Vagina (tissue), 2 donors: Measurements from ENCODE around the gene TBC1D21. TPM values are rescaled to one million over a fixed set of nuclear protein-coding genes. Genes with fewer than 3 reads are reported as not detected.

Source experiments
- DNase-seq, 2 donors: peaks; one replicate each; pipeline ENCODE4 v3.0.0-alpha.2; 2017; ENCODE audit errors: extremely low spot score in 2 of 2
- H3K27ac ChIP-seq: fragments of 200-600 bp; sonication (generic); one replicate; pipeline ENCODE4 v1.5.1; 2019
- H3K27me3 ChIP-seq: fragments of 200-600 bp; sonication (generic); one replicate; pipeline ENCODE4 v1.5.1; 2019
- H3K36me3 ChIP-seq, 2 donors: fragments of 200-600 bp; sonication (generic); one replicate each; pipeline ENCODE4 v1.5.1; 2017 to 2019
- H3K4me1 ChIP-seq: fragments of 200-600 bp; sonication (generic); one replicate; pipeline ENCODE4 v1.5.1; 2019
- H3K4me3 ChIP-seq, 2 donors: fragments of 200-600 bp; sonication (generic); 1 replicate in 1 of 2; 2 replicates in 1 of 2; pipeline ENCODE4 v1.5.1; 2016 to 2019
- H3K9me3 ChIP-seq: fragments of 200-600 bp; sonication (generic); one replicate; pipeline ENCODE4 v1.5.1; 2019
- POLR2A ChIP-seq, 2 donors: fragments of 450-650 bp; IDR thresholded peaks; one replicate each; pipeline ENCODE4 v1.6.1; 2017; ENCODE audit warnings: antibody characterized with exemption in 2 of 2, mild to moderate bottlenecking in 2 of 2, moderate library complexity in 2 of 2
- POLR2AphosphoS5 ChIP-seq, 2 donors: sonication (generic); formaldehyde crosslinking; IDR thresholded peaks; one replicate each; pipeline ENCODE4 v1.9.0; 2017; ENCODE audit warnings: antibody characterized with exemption in 2 of 2, mild to moderate bottlenecking in 2 of 2, low read depth in 1 of 2; ENCODE audit not compliant: insufficient read depth in 1 of 2
- intact Hi-C: fragments of 100-400 bp; cut with DNase I; formaldehyde crosslinking; loops from one replicate; pipeline ENCODE4 v1.15.1; 2023
- total RNA-seq: library from RNA; depleted of rRNA; stranded (reverse); fragments of >200 nt; gene quantifications from one replicate; pipeline ENCODE4 v1.2.3, GENCODE V29; 2016
- TF ChIP-seq, protein P1 (sequence below), 3 experiments: fragments of 450-650 bp in 2 of 3; fragments of 200-600 bp in 1 of 3; sonication (generic) in 1 of 3; IDR thresholded peaks; one replicate each; pipeline ENCODE4 v1.5.1; 2017 to 2019; ENCODE audit warnings: antibody characterized with exemption in 3 of 3, mild to moderate bottlenecking in 2 of 3, moderate library complexity in 2 of 3

TBC1D21 gene
- total RNA-seq, 1 donor from 2014 or later, result not detected

DNA sequence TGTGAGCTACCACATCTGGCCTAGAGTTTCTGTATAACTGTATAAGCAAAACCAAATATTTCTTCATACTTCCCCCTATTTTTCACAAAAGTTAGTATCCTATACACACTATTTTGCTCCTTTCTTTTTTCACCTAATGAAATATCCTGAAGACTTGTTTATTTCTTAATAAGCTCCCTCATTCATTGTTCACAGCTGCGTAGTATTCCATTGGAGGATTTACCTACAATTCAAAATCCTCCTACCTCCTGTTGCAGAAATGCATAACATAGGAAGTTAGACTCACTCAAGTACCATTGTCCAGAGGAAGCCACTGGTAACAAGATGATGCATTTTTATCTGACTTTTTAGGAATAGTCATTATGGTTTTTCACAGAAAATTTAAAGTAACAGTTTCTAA is 29.6 kb upstream of the TBC1D21 start:
- Histone ChIP-seq H3K9me3 (no peaks in the 10 kb centered on the region), H3K27me3 (no peaks in the 10 kb centered on the region), H3K4me1 (no peaks in the 10 kb centered on the region), H3K27ac (no peak overlapping the region), H3K36me3 (no peaks in the 10 kb centered on the region), H3K4me3 (no peak overlapping the region)
- intact Hi-C loops, result no loop called here
- TF ChIP-seq POLR2A (IDR thresholded peaks at IDR 0.05) (no peak), POLR2AphosphoS5 (IDR thresholded peaks at IDR 0.05; ENCODE audit: insufficient read depth in 1 of 2, low read depth in 1 of 2) (no peak)
- TF ChIP-seq, protein P1, sequence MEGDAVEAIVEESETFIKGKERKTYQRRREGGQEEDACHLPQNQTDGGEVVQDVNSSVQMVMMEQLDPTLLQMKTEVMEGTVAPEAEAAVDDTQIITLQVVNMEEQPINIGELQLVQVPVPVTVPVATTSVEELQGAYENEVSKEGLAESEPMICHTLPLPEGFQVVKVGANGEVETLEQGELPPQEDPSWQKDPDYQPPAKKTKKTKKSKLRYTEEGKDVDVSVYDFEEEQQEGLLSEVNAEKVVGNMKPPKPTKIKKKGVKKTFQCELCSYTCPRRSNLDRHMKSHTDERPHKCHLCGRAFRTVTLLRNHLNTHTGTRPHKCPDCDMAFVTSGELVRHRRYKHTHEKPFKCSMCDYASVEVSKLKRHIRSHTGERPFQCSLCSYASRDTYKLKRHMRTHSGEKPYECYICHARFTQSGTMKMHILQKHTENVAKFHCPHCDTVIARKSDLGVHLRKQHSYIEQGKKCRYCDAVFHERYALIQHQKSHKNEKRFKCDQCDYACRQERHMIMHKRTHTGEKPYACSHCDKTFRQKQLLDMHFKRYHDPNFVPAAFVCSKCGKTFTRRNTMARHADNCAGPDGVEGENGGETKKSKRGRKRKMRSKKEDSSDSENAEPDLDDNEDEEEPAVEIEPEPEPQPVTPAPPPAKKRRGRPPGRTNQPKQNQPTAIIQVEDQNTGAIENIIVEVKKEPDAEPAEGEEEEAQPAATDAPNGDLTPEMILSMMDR (IDR thresholded peaks at IDR 0.05), result no peak
- no peak for DNase-seq

DNA sequence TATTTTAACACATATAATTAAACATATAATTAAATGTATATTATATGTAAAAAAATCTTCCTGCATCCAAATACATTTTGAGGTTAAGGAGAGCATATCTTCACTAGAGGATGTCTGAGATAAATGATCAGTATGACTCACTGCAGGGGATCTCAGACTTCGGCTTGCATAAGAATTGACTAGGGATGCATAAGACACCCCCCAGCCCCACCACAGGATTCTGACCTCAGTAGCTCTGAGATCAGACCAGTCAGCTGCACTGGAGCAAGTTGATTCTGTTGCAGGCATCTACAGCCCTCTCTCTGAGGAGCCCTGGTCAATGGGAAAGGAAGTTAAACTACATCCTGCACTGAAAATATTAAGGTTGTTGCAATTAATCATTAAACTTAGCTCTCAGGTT is 29.0 kb upstream of the TBC1D21 start:
- DNase-seq, result no peak
- Histone ChIP-seq H3K27me3 (no peaks in the 10 kb centered on the region), H3K9me3 (no peaks in the 10 kb centered on the region), H3K4me1 (no peaks in the 10 kb centered on the region), H3K27ac (no peak overlapping the region), H3K4me3 (no peak overlapping the region), H3K36me3 (no peaks in the 10 kb centered on the region)
- TF ChIP-seq, protein P1 (IDR thresholded peaks at IDR 0.05), result no peak
- TF ChIP-seq POLR2A (IDR thresholded peaks at IDR 0.05) (no peak), POLR2AphosphoS5 (IDR thresholded peaks at IDR 0.05; ENCODE audit: insufficient read depth in 1 of 2, low read depth in 1 of 2) (no peak)
- intact Hi-C loops, result no loop called here

DNA sequence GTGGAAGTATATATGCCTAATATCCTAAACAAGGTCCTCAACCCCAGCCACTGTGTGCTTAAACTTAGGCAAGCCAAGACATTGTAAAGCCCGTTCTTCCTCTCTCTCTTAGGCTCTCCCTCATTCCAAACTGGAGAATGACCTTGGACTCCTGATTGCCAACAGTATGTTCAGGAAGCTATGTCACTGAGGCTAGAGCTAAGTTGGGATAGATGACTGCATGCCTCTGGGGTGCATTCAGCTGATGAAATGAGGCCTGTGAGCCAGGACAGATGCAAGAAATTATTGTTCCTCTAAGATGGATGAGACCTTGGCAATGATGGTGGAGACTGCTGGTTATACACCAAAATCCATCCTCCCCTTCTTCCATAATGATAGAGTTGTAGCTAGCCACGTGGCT is 27.9 kb upstream of the TBC1D21 start:
- Histone ChIP-seq H3K4me3 (no peak overlapping the region), H3K9me3 (no peaks in the 10 kb centered on the region), H3K36me3 (no peaks in the 10 kb centered on the region), H3K27me3 (no peaks in the 10 kb centered on the region), H3K4me1 (no peaks in the 10 kb centered on the region), H3K27ac (no peak overlapping the region)
- intact Hi-C loops, result no loop called here
- no peak for TF ChIP-seq POLR2A (IDR thresholded peaks at IDR 0.05)
- TF ChIP-seq, protein P1 (IDR thresholded peaks at IDR 0.05), result no peak
- TF ChIP-seq POLR2AphosphoS5 (IDR thresholded peaks at IDR 0.05; ENCODE audit: insufficient read depth in 1 of 2, low read depth in 1 of 2), result no peak
- no peak for DNase-seq

DNA sequence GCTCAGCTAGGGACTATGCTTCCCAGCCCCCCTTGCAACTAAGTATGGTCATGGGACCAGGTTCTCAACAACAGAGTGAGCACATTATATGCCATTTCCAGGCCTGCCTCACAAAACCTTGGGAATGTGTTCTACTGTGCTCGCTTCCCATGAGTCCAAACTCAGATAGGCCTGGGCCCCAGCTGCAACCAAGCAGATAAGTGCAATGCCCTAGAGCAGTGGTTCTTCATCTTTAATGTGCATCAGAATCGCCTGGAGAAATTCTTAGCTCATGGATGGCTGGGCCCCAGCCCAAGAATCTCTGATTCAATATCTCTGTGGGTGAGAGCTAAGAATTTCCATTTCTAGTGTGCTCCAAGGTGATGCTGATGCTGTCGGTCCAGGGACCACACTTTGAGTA is 27.5 kb upstream of the TBC1D21 start:
- intact Hi-C loops, result no loop called here
- DNase-seq, result no peak
- TF ChIP-seq, protein P1 (IDR thresholded peaks at IDR 0.05), result no peak
- TF ChIP-seq POLR2AphosphoS5 (IDR thresholded peaks at IDR 0.05; ENCODE audit: insufficient read depth in 1 of 2, low read depth in 1 of 2) (no peak), POLR2A (IDR thresholded peaks at IDR 0.05) (no peak)

DNA sequence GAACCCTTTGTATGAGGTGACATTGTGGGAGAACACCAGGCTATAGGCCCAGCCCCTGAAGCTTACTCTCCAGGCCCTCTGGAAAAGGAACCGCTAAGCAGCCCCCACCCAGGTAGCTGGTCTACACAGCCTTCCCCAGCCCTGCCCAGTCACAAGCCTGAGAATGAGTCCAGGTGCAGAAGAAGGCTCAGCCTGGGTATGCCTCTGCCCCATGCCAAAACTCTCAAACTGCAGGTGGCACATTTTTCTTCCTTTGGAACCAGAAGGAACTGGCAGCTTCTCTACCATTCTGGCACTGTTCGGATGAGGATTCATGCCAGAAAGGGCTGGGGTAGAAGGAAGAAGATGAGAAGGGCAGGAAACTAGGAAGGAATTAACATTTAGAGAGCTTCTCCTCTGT is 23.7 kb upstream of the TBC1D21 start:
- H3K27me3 ChIP-seq, result no peaks in the 10 kb centered on the region
- H3K9me3 ChIP-seq, result no peaks in the 10 kb centered on the region
- no peak overlapping the region for H3K27ac ChIP-seq
- TF ChIP-seq, protein P1 (IDR thresholded peaks at IDR 0.05), result no peak
- TF ChIP-seq POLR2AphosphoS5 (IDR thresholded peaks at IDR 0.05; ENCODE audit: insufficient read depth in 1 of 2, low read depth in 1 of 2), result no peak
- H3K4me3 ChIP-seq, result no peak overlapping the region
- intact Hi-C loops, result no loop called here
- no peaks in the 10 kb centered on the region for H3K36me3 ChIP-seq
- H3K4me1 ChIP-seq, result no peaks in the 10 kb centered on the region
- DNase-seq, result no peak

More for the DNA sequence above, 27.5 kb upstream of the TBC1D21 start:
- H3K4me3 ChIP-seq, result no peak overlapping the region
- H3K9me3 ChIP-seq, result no peaks in the 10 kb centered on the region
- no peaks in the 10 kb centered on the region for H3K36me3 ChIP-seq
- H3K27ac ChIP-seq, result no peak overlapping the region
- H3K4me1 ChIP-seq, result no peaks in the 10 kb centered on the region
- H3K27me3 ChIP-seq, result no peaks in the 10 kb centered on the region
